VCaP (cell line): ENCODE results near the gene TWIST2.

Experiments used
- H3K27ac ChIP-seq: fragments of 450-650 bp; 2 replicates; pipeline ENCODE4 v1.5.1; 2017
- CTCF ChIP-seq: fragments of 450-650 bp; conservative IDR thresholded peaks from 2 replicates; pipeline ENCODE4 v1.5.1; 2017; ENCODE audit warnings: mild to moderate bottlenecking, moderate library complexity

TWIST2 gene

DNA sequence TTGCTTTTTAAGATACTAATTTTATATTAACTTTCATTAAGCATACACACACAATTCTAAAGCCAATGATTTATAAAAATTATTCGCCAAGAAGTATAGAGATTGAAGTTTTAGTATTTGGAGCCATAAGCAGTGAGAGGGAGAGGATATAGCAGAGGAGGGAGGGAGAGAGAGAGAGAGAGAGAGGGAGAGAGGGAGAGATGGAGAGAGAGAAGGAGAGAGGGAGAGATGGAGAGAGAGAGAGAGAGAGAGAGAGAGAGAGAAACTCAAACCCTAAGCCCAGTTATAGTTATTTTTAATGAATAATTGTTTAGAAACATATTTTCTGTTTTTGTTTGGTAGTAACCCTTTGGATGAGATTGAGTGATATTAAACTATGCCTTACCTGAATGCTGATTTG lies 5.3 kb downstream of the TWIST2 start:
- no peak overlapping the region for H3K27ac ChIP-seq
- TF ChIP-seq CTCF: no peak

- H3K27ac ChIP-seq: no peak overlapping the region
Measured at GRCh38 chr2:238853721-238854120, 5.8 kb downstream of the TWIST2 start.

DNA sequence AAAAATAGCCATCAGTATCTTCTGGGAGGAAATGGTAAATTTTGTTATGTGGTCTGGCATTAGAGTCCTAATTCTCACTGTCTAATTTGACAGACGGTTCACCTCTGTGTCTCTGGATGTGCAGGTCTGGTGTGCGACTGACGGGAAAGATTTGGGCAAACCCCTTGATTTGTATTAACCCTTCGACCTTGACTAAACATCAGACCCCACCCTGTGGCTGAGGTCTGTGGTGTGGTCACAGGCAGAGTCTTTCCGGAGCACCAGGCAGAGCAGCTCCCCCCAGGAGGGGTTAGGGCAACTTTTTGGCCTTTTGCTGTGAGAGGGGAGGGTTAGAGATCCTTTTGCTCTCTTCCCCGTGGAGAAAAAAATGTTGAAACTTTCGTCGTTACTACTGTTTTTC lies 6.4 kb downstream of the TWIST2 start:
- no peak overlapping the region for H3K27ac ChIP-seq

More at GRCh38 chr2:238853721-238854120, 5.8 kb downstream of the TWIST2 start:
- TF ChIP-seq CTCF: no peak

GRCh38 chr2:238854699-238855229 lies 6.9 kb downstream of the TWIST2 start:
- TF ChIP-seq CTCF: no peak
- H3K27ac ChIP-seq: no peak overlapping the region

More for the DNA sequence above, 6.4 kb downstream of the TWIST2 start:
- no peak for TF ChIP-seq CTCF

DNA sequence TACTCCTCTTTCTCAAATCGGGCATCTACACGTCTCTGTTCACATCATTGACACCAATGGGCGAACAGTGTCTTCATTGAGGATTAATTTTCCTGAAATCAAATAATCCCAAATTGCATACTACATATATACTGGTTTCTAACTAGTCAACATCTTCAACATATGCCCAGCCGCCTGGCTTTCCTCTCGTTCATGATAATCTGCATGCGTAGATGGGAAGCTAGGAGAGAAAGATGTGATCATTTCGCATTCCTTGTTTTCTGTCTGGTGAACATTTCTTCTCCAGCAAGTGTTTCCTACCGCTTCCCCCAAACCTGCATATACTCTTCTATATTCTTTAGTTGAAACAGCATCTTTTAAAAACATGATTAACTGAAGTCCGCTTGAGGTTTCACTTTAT lies 7.4 kb downstream of the TWIST2 start:
- TF ChIP-seq CTCF: no peak
- no peak overlapping the region for H3K27ac ChIP-seq

- TF ChIP-seq CTCF: no peak
- no peak overlapping the region for H3K27ac ChIP-seq
Measured at GRCh38 chr2:238855891-238856580, 8.2 kb downstream of the TWIST2 start.

DNA sequence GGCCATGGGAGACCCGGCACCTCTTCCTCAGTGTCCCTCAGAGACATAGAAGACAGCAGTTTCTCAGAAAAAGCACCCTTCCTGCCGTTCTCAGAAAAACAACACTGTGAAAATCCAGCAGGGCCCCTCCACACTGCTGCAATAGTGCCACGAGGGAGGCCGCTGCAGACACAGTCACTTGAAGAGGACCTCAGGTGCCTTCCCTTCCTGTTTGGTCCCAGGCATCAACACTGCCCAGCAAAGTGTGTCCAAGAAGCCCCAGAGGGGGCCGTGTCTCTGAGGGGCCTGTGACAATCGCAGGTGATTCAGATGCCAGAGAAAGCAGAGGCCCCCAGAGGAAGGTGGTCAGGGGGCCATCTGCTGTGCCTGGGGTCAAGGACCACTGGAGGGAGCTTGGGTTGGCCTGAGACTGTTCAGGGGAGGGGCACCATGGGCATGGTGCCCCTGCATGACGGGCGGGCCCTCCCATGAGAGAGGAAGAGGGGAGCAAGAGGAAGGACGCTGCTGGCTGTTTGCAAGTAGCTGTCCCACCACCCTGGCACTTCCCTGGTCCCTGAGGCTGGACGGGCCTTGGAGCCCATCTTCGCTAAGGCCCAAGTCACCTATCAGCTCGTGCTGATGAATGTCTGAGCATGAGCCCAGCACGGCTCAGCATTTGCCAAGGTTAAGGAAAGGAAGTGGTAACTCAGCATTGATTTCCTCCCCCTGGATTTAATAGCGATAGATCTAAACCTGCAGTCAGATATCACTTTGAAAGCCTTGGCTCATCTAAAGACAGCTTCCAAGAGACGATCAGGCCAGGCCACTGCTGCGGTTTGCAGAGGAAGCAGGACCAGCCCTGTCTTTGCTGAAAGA lies 9.1 kb downstream of the TWIST2 start:
- no peak for TF ChIP-seq CTCF
- no peak overlapping the region for H3K27ac ChIP-seq
